HG03439 (cell line): ENCODE results near the gene NFAM1.
A peak's percentile ranks its signal among the peaks of the same experiment; 100 is the strongest.

Experiments
- ATAC-seq: cut with Tn5 transposase; IDR thresholded peaks from one replicate; pipeline ENCODE4 v1.9.1; 2021; ENCODE audit warnings: mild to moderate bottlenecking, moderate library complexity; ENCODE audit not compliant: unreplicated experiment

Gene NFAM1

DNA sequence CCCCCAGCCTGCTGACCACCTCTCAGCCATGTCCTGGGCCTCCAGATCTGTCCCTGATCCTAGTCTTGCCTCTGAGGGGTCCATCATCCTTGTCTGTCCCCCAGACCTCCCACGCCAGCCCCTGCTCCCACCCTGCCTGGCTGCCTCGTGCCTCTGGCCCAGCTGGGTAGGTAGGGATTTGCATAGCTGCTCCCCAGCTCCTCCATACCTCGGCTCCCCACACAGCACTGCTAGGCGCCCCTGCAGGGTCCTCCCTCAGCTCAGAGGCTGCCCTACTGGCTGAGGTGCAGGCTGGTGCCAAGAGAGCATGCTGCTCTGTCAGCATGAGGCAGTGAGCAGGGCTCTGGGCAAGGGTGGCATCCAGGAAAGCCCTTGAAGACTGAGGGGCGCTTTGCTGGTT, 47.7 kb downstream of the NFAM1 start:
- ATAC-seq = no peak

DNA sequence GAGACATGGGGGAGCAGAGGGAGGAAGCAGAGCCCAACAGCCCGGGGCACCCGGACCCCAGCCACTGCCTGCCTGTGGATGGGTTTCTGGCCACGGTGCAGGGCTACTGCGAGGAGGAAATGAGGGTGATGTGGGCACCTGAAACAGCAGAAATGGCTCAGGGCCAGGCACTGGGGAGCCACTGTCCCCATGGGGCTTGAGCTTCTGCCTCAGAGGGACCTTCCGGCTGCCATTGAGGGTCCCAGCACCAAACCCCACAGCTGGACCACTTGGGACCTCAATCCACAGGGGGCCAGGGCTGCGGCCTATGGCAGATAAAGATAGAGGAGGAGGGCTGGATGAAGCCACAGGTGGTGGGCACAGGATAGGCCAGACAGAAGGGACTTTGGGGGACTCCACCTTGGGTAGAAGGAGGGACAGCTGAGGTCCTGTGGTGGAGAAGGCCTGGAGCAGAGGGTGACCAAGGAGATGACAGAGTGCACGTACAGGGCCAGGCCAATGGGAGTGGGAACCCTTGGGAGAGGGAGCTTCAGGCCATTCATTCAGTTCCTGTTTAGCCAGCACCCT, 48.3 kb downstream of the NFAM1 start:
- ATAC-seq = no peak

DNA sequence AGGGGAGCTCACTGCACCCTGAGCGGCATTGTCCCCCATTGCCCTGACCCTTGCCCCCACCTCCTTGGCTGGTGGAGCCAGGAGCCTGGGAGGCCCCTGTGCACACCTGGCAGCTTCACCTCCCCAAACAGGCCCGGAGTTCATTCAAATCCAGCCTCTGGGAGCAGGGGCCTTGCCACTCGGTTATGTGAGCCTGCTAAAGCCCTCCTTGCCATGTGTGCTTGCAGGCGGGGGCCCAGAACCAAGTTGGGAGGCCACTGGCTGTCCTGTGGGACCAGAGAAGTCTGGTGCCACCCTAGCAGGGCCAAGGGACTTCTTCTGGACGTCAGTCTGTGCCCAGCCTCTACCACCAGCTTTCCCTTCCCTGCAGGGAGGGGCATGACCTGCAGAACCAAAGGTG, 48.9 kb downstream of the NFAM1 start:
- no peak for ATAC-seq

DNA sequence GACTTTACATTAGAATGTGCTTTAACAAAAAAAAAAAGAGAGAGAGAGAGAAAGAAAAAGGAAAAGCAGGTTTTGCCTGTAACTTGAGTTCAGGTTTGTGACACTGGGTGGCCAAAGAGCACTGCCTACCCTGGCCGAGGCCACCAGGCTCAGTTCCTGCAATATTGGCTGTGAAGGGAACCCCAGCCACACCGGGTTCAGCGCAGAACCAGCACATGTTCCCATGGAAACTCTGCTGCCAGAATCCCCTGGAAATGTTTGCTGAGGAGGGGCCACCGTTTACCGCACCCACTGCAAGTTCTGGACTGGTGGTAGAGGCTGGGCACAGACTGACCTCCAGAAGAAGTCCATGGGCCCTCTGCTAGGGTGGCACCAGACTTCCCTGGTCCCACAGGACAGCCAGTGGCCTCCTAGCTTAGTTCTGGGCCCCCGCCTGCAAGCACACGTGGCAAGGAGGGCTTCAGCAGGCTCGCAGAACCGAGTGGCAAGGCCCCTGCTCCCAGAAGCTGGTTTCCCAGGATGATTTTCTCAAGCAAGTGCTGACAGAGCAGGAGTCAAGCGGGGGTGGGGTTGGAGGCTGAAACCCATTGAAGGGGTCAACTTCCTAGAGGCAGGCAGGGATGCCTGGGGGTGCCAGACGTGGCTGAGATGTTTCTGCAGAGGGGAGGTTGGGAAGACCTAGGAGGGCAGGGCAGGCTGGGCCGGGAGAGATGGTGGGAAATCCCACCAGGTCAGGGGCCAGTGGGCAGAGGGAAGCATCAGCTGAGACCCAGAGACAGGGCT, 51.2 kb downstream of the NFAM1 start:
- ATAC-seq = no peak

DNA sequence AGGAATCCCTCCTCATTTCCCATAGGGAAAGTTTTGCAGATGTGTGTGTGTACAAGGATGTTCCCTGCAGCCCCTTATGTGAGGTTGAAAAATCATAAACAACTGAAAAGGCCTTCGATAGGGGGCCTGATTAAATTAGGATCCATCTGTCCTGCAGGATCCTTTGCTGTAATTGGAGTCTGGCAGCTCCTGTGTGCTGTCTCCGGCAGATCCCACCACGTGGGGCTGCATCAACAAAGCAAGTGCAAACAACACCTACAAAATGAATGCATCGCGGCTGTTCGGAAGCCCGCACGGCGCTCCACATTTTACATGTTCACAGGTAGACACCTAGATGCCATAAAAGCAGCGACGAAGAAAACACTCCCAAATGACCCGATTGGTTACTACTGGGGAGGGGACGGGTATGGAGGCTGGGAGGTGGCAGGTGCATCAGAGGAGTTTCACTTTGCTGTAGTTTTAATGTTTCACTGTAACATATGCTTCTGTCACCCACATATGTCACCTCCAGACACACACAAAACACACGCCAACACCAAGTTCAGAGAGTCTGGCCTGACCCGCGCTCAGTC, 52.2 kb downstream of the NFAM1 start:
- ATAC-seq = no peak

DNA sequence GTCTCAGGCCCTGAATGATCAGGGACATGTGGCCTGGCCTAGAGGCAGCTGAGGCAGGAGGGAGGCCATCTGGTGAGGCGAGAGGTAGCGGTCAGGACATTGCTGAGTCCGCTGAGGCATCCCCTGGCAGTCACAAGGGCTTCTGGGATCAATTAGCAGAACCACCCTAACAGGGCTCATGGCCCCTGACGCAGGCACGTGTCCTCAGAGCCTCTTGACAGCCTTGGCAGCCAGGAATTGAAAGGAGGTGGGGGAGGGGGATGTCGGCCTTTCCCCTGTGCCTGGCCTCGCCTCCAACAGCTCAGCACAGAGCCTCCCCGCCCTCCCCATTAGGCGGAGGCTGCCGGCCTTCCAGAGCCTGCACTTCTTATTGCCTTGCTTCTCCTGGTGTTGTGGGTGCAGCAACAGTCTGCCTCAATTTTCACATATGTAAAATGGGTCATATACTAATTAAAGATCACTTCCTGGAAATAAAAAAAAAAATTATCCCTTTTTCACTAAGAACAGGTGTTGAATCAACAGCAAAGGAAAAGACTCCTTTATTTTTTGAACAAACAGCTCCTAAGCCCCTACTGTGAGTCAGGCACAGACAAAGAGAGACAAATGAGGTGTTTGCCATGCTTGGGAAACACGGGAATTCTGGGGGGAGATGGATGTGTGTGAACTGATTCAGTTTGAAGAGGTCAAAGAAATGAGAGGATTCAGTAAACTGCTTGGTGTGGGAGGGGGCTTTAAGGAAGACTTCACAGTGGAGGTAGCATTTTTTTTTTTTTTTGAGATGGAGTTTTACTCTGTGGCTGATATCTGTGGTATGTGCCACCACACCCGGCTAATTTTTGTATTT, 55.3 kb downstream of the NFAM1 start:
- ATAC-seq = no peak

DNA sequence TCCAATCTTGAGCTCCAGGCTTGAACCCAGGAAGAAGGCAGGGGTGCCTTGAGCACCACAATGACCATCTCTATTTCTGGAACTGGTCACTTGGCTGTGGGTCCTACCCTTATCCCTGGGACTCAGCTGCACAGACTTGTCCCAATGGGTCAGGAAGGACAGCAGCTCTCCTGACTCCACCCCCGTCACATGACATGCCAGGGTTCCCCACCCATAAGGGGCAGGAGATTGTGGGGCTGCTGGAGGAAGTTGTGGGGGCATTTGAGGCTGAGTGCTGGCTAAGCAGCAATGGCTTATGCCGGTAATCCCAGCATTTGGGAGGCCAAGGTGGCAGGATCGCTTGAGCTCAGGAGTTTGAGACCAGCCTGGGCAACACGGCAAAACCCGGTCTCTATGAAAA, 56.2 kb downstream of the NFAM1 start:
- ATAC-seq = no peak

DNA sequence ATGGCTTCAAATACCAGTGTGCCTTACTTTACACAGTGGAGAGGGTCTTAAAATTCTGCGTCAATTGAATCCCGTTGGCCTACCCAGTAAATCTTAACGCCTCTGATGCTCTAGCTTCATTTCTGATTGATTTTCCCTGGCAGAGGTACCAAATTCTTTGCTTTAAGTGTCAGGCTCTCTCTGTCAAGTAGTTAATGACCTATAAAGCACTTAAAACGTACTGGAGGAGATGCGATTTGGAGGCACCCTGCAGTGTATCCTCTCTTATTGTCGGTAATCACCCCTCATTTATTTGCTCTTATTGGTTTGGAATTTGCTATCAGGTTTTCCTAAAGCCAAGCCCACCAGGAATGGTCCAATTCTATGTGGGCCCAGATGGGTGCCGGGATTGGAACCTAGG, 59.2 kb downstream of the NFAM1 start:
- no peak for ATAC-seq

DNA sequence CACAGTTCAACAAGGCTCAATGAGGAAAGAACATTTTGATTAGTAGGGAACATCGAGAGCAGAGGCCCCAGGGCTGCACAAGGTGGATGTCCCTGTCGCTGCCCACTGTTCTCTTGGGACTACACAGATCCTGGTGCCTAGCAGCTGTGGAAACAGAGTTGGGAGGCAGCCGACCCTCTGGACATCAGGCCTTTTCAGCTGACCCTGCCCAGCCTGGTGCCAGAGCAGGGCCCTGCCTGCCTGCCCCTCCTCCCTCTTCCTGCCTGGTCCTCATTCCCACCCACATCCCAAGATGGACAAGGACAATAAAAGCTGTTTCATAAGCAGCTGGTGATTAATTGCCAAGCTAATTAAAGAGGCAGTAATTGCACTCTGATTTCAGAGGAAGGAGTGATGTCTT, 60.7 kb downstream of the NFAM1 start:
- no peak for ATAC-seq

DNA sequence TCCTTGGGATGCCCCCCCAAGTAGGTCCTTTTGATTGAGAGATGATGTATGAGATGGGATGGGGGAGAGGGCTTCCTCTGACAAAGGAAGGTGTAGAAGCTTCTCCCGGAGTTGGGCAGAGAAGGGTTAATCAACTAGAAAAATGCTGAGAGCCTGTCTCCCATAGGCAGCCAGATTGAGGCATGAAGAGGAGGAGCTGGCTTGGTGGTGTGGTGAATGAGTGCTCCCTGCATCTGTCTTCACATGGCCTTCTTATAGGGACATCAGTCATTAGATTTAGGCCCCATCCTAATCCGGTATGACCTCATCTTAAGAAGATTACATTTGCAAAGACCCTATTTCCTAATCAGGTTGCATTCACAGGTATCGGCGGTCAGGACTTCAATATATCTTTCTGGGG, 61.1 kb downstream of the NFAM1 start:
- no peak for ATAC-seq

DNA sequence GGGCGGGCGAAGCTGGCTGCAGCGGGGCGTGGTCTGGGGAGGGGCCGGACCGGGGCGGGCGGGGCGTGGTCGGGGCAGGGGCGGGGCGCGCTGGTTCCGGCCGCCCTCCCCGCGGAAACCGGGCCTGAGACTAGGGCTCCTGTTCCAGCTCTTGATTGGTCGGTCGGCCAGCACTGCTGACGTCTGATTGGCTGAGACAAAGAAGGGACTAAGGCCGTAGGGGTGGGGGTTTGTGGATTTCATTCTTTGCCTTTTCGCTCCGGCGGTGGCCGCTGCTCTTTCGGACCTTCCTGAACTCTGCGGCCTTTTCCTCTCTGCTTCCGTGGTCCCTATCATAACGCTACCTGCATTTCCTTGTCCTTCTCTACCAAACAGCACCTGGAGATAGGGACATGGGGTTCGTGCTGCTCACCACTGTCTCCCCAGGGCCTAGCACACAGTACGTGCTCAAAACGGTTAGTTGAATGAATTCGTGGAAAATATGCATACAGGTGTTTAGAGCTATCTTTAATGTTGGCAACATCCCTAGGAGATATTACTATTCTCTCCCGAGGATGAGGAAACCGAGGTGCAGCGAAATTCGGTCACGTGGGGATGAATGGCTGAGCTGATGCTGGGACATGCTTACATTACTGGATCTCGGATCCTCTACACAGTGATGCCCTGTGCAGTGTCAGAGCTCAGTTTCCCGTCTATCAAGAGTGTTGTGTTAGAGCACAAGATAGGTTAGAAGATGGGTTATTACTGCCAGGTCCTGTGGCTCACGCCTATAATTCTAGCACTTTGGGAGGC, 62.8 kb downstream of the NFAM1 start:
- peak; percentile 95 for ATAC-seq

DNA sequence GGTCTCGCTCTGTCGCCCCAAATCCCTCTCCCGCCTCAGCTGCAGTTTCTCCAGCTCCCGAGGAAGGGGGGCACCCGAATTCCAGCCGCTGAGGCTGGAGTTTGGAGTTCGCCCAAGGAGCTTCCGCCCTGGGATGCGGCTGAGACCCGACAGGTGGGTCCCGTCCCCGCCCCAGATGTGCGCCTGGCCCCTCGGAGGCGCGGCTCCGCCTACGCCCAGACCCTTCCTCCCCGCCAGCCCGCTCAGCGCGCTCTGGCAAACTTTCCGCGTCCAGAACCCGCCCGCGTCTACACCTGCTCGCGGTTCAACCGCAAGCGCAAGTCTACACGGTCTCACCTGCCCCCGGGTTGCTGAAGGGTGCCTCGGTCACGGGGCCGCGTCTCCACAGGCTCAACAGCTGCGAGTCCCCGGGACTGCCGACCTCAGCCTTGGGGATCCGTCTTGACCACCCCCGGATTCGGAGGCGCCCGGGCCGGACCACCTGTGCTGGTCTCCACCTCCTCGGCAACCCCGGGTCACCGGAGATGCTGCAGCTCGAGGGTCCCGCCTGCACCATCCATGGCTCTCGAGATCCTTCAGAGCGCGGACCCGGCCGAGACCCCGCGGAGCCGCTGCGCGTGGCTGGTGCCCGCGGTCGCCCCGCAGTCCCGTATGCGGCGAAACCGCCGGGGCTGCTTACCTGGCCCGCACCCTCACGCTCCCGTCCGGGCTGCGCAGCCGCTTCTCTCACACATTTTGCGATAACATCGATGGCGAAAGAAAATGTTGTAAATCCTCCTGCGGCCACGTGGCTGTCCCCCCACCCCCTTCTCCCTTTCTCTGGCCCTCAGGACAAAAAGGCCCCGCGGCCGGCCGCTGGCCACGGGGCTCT, 63.6 kb downstream of the NFAM1 start:
- peak; percentile 14 for ATAC-seq

DNA sequence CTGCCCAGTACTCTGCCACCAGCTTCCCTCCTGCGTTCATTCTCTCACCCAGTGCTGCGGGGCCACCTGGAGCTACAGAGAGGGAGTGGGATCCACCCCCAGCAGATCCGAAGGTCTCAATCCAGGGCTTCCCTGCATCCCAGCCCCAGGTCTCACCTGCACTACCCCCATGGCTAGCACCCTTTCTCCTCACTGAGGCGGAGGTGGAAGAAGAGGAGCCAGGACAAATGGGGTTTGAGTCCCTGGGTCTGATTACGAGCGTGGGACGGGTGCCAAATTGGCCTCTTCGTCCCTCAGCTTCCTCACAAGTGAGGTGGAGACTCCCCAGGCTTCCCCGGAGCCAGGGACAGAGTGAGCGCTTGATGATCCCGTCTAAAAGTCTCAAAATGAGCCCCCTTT, 64.2 kb downstream of the NFAM1 start:
- no peak for ATAC-seq

DNA sequence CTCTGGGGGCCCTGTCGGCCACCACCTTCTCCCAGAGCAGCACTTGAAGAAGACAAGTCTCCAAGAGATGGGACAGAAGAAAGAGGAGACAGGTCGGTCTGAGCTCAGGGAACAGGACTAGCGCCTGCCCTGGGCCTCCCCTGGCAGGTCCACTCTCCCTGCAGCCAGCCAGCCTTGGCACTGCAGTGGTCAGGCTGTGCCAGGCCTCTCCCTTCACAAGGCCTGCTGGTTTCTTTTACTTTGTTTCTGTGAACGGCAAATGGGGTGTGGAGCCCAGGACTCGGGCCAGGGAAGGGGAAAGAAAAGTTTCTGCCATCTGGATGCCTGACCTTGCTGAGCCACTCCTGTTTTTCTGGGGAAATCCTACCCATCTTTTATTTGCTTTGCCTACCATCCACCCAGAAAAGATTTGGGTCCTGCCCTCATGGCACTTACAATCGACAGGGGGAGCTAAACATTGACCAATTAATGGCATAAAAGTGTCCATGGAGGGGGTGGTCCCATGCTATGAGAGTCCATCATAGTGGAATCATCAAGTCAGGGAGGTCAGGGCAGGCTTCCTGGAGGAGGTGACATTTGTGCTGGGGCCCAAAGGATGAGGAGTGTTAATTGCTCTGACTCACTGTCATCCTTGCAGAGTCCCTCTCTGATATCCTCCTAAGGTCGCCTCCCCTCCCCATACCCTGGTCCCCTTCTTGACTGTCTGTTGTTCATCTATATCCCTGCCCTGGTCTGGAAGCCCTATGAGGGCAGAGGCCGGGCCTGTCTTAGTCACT, 65.2 kb downstream of the NFAM1 start:
- no peak for ATAC-seq

DNA sequence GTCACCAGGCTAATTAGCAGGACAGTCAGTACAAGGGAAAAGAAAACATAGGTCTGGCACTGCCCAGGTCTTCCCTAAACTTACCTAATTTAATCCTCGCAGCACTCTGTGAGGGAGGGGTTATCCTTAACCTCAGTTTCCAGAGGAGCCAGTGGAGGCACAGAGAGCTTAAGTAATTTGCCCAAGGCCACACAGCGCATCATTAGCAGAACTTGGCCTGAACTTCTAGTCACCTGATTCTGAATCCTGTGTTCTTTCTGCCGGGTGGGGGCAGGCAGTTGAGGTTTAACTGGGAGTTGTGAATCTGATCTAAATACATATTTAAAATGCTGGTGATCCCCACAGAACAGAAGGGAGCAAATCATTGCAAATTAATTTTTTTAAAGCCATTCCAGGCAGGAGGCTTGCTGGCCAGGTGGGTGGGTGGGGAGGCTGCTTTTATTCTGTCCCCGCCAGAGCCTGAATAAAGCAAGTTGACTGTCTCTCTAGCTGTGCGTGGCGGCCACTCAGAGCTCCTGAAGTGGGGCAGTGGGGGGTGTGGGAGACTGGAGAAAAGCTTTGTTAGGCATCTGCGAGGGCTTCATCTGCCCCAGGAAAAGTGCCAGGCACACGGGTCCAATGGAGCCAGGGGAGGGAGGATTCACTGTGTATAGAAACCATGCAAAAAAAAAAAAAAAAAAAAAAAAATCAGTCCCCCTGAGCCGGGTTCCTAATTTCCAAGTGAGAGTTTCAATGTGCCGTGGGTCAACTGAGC, 66.1 kb downstream of the NFAM1 start:
- ATAC-seq = no peak

DNA sequence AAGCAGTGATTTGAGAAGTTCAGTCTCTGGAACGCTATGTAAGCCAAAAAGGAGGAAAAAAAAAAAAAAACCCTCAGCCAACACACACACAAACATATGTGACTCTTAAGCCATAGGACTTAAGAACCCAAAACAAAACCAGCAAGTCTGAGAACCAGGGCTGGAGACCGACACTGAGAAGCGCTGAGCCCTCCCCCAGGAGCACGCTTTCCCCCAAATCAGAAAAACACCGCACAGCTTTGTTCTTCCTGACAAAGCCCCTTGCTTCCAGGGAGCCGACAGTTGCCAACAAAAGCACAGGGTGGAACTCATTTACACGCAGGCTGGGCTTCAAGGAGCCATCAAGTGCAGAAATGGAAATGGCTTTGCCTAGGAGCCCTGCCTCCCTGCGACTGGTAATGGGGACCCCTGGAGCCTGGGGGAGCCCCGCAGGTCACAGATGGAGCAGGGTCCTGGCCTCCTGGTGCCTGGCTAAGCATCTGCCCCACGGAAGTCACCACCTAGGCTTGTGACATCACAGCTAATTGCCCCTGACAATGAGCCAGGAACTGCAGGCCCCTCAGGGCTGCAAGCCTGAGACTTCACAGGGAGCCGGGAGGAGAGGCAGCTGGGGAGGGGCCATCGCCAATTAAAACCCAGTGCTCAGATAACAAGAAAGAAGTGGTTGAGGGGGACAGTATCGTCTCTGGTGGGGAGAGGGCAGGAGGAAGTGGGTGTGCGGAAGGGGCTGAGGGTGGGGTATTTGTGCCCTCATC, 66.9 kb downstream of the NFAM1 start:
- ATAC-seq = no peak

DNA sequence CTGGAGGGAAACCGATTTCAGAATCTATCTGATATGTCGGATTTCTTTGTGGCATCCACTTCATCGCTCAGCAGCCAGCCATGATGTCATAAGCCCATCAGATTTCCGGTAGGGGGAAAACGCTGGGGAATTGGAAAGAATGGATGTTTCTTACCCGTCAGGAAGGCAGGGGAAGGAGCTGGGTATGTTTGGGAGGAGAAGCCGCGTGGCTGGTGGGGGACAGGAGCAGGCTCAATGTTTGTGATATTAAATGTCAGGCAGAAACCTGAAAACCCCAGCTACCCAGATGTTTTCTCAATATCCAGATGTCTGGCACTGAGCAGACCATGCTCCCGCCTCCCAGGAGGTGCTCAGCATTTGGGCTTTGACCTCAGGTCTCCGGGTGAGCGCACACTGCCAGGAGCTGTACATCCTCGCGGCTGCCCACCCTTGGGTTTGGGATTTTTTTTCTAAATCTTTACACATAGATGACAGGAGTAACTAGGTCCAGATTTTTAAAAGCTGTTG, 67.5 kb downstream of the NFAM1 start:
- no peak for ATAC-seq
